Stimulated activated CD8-positive, alpha-beta memory T cell treated with anti-CD3 and anti-CD28 coated beads, Interleukin-15, amount 100 ng/mL, for 4 hours (primary cell): Measurements from ENCODE around the gene HAUS2.
A peak's percentile ranks its signal among the peaks of the same experiment; 100 is the strongest.
"Not testable (repeated sequence)": the region's sequence is repeated elsewhere in the genome, so short reads cannot be mapped to it uniquely, and the experiment has no call there.

Source experiments
- DNase-seq, 2 donors: peaks; one replicate each; pipeline ENCODE4 v3.0.0-alpha.2; 2020; ENCODE audit warnings: low read depth in 2 of 2

Gene HAUS2

GRCh38 chr15:42576040-42576594, 27.5 kb downstream of the HAUS2 start:
- no peak for DNase-seq

- DNase-seq: no peak
These were observed 28.1 kb downstream of the HAUS2 start for GRCh38 chr15:42576776-42577175.

GRCh38 chr15:42577514-42578031, 28.9 kb downstream of the HAUS2 start:
- no peak for DNase-seq

DNA sequence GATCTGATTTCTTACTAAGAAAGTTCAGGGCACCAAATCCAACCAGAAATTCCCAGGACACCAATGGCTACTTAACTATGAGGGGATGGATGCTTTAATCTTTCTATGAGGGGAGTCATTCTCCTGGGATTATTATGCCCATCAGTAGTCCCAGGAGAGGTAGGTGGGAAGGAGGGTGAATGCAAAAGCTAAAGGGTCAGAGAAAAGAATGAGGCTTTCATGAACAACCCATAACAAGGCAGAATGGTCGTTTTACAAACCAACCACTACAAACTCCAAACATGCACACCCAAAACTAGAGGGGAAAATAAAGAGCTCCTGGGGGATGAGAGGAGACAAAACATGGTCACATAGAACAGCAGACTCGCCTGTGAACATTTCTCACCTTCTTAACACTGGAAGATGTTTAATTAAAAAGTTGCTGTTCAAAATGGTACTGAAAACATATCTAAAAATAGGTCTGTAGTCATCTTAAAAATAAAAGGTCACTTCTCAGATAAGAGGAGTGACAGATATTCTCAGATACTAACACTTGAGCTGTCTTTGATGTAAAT, 30.4 kb downstream of the HAUS2 start:
- DNase-seq: no peak

- DNase-seq: peak; percentile 48 to 51
These were observed 32.7 kb downstream of the HAUS2 start for GRCh38 chr15:42581272-42581730.

GRCh38 chr15:42582569-42583375, 34.1 kb downstream of the HAUS2 start:
- no peak for DNase-seq

GRCh38 chr15:42584031-42584765, 35.6 kb downstream of the HAUS2 start:
- DNase-seq: no peak

DNA sequence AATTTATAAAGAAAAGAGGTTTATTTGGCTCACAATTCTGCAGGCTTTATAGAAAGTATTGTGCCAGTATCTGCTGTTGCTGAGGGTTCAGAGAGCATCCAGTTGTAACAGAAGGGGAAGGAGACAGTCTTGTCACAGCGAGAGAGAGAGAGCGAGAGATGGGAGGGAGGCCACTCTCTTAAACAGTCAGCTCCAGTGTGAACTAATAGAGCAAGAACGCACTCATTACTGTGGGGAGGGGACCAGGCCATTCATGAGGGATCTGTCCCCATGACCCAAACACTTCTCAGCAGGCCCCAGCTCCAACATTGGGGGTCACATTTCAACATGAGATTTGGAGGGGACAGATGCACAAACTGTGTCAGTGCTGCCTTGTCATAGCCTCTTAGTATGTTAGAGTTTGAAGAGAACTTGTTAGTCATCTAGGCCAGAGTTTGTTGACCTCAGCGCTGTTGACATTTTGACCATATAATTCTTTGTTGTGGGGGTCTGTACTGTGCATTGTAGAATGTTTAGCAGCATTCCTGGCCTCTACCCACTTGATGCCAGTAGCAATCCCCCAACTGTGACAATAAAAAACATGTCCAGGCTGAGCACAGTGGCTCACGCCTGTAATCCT, 42.1 kb downstream of the HAUS2 start:
- no peak for DNase-seq

DNA sequence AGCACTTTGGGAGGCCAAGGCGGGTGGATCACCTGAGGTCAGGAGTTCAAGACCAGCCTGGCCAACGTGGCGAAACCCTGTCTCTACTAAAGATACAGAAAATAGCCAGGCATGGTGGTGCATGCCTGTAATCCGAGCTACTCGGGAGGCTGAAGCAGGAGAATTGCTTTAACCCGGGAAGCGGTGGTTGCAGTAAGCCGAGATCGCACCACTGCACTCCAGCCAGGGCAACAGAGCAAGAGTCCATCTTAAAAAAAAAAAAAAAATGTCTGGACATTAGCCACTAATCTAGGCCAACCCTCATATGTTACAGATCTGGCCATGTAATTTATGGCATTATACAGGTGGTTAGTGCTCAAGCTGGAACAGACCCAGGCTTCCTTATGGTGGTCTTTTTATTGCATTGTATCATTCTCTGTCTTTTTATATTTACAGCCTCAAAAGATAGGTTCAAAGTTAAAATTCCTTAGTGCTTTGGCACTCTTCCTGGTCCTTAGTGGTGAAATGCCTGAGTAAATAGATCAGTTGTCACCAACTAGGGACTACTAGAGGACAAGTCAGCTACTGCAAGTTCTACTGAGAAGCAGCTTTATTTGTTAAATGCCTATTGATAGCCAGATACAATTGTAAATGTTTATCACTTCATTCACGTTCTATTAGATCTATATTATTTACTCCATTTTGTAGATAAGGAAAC, 42.7 kb downstream of the HAUS2 start:
- DNase-seq: no peak

- no peak for DNase-seq
These were observed 44.1 kb downstream of the HAUS2 start for GRCh38 chr15:42592716-42593115.

DNA sequence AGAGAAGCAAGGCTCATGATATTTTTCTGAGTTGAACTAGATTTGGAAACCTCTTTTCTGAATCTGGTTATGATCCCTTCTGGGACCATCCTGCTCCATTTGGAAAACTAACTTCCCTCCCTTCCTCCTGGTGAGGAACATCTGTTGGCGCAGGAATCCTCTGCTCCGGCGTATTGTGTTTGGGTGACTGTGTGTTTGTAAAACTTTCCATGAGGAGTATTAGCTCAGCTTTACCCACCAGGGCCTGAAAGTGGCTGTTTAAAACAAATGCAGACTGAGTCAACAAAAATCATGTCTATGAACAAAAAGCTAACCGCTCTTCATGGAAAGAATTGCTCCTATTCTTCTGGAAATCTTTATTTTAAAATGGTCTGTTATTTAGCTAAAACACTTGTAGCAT, 44.5 kb downstream of the HAUS2 start:
- no peak for DNase-seq

- no peak for DNase-seq
These were observed 45.5 kb downstream of the HAUS2 start for GRCh38 chr15:42594095-42594494.

- DNase-seq: no peak
These were observed 47.1 kb downstream of the HAUS2 start for GRCh38 chr15:42595626-42596240.

GRCh38 chr15:42601316-42601715, 52.7 kb downstream of the HAUS2 start:
- DNase-seq: not testable (repeated sequence)

DNA sequence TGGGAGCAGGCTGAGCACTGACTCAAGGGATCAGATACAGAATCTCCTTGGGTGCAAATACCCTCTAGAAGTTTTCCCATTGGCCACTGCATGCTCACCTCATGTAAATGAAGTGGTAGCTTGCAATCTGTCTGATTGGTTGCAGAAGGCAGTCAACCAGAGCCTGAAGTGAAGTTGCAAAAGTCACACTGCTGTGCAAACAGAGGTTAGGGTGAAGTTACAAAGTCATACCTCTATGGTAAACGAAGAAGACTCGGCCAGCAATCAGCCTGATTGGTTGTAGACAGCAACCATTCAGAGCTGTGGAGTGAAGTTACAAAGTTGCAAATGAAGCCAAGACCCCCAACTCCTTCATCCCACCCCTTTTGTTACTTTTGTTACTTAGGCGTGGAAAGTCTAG, 53.9 kb downstream of the HAUS2 start:
- DNase-seq: no peak

DNA sequence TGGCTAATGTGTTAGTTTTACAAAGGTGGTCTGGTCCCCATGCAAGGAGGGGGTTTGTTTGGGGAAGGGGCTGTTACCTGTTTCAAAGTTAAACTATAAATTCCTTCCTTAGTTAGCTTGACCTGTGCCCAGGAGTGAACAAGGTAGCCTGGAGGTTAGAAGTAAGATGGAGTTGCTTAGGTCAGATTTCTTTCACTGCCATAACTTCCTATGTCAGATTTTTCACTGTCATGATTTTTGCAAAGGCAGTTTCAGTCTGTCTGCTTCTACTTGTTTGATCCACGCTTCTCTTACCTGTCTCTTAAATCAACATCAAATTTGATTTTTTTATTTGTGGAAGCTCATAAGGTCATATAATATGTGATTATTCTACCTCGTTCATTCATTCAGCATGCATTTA, 55.3 kb downstream of the HAUS2 start:
- no peak for DNase-seq

DNA sequence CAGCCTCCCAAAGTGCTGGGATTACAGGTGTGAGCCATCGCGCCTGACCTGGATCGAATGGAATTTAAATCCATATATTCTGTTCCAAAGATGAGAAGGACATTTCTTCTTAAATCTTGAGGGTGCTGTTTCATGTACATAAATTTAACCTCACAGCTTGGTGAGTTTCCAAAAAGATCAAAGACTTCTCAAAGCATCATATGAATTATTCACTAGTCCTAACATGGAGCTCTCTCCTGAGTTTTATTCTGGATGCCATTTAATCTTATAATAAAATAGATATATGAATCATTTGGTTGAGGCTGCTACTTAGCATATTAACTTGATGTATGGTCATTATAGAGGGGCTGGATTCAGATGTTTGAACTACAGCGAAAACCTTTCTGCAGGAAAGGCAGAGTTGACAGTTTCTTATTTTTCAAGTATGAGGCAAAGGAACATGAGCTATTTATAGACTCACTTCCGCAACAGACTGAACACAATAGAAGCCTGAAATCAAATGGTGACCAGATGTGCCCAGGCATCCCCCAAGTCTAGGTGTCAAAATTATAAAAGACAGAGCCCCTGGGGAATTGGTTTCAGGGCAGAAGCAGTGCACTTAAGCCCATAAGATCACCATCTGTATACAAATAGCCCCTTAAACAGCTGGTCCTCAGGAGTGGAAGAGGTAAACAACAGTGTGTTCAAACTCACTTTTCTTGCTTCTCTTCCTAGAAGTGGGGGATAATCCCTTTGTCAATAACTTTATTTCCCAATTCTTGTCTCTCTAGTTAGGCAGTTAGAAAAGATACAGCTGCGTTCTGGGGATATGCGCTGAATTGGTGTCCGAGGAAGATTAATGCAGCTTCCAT, 56.5 kb downstream of the HAUS2 start:
- DNase-seq: no peak

GRCh38 chr15:42605796-42606195, 57.2 kb downstream of the HAUS2 start:
- no peak for DNase-seq

DNA sequence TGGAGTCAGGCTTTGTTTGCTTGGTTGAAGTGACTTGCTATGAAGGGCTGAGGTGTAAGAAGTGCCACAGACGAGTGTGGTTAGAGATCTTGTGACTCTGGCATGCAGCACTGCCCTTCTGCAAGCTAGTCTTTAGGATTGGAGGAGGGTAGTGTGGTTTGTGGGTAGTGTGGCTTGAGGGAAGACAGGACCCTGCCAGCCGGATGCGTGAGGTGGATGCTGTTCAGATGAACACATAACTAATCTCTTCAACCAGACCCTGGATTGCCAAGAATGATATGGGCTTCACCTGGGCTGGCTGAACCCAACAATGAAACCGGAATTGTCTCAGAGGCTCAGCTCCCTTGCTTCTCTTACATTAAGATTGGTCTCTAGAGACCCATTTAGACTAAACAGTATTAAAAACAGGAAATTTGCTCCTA, 59.5 kb downstream of the HAUS2 start:
- DNase-seq: peak; percentile 2 to 15
